Measurements from ENCODE around the gene CACNA1A.

Gene CACNA1A

GRCh38 chr19:13165162-13165997 lies 340.9 kb downstream of the CACNA1A start:
- no peak for DNase-seq (ENCODE audit: low read depth, low spot score)

- no peak for DNase-seq (ENCODE audit: low read depth, low spot score)
Observed at GRCh38 chr19:13164343-13165161, 341.7 kb downstream of the CACNA1A start.

DNA sequence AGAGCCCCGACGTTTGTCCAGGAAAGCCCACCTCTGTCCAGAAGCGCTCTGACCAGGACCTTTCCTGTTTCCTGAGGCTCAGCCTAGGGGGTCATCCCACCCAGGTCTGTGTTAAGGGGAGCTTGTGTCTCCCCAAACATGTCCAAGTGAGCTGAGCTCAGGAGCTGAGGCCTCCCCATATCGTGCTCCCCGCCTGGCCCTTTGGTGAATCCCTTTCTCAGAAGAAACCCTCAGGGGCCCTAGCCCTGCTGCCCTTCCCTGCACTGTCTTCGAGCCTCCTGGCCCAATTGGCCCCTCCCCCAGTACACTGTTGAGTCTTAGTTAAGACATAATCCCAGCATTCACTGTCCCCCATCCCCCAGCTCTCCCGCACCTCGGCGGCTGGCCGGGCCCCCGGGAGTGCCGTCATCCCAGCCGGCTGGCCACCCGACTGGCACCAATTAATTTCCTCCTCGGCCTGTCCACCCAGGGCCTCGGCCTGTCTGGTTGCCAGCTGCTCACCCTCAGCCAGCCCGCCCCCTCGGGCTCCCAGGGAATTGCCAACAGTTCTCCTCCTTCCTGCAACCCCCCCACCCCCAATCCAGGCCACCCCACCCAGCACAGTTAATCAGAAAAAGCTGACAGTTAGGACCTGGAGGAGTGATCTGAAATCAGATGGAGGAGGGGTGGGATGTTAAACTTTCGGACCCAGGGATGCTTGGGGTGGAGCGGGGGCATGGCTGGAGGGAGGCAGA lies 342.5 kb downstream of the CACNA1A start:
- no peak for DNase-seq (ENCODE audit: low read depth, low spot score)

- peak; percentile 64 for DNase-seq (ENCODE audit: low read depth, low spot score)
Observed at GRCh38 chr19:13162724-13163608, 343.3 kb downstream of the CACNA1A start.

DNA sequence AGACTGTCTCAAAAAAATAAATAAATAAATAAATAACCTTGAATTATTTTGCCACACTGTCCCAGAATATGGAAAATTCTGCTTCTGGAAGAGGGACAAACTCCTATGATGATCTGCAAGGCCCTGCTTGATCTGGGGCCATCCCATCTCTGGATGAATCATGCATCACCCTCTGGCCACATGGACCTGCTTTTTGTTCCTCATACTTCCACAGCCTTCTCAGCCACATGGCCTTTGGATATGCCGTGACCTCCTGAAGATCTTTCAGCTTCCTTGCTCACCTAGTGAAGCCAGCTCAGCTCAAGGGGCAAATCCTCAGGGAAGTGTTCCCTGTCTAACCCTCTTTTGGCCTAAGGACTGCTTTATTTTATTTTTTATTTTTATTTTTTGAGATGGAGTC lies 345.7 kb downstream of the CACNA1A start:
- no peak for DNase-seq (ENCODE audit: low read depth, low spot score)

DNA sequence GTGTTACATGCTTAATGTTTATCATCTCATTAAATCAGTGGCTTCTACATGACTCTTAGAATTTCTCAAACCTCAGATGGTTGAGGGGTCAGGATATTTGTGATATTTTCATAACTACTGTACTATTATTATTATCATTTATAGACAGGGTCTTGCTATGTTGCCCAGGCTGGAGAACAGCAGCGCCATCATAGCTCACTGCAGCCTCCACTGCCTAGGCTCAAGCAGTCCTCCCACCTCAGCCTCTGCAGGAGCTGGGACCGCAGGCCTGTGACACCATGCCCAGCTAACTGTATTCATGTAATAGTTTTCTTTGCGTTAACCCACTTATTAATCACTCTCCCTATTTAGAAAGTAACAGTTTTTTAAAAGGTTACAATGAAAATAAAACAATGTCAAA lies 346.6 kb downstream of the CACNA1A start:
- no peak for DNase-seq (ENCODE audit: low read depth, low spot score)

All from activated naive CD8-positive, alpha-beta T cell treated with anti-CD3 and anti-CD28 coated beads, Interleukin-2, amount 50 U/mL, for 16 hours (primary cell).